SW480 (cell line): ENCODE data around the gene HABP4.

Source experiments
- DNase-seq: peaks from one replicate; pipeline ENCODE4 v3.0.0-alpha.2; 2016; ENCODE audit warnings: low spot score

The HABP4 gene

DNA sequence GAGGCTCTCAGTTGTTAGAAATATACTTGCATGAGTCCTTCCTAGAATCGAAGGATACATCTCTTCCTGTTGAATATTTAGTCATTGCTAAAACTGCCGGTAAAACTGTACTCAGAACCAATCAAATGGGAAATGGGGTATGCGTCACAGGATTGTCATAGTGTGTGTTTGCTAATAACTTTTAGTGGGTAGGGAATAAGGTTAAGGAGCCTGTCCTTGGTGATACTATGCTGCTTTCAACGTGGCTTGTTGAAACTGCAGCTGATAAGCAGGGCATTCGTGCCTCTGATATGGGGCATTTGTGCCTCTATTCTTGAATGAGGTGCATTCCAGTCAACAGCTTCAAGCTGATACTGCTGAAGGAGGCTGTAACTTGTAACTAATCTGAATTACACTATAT, 26.6 kb downstream of the HABP4 start:
- no peak for DNase-seq

DNA sequence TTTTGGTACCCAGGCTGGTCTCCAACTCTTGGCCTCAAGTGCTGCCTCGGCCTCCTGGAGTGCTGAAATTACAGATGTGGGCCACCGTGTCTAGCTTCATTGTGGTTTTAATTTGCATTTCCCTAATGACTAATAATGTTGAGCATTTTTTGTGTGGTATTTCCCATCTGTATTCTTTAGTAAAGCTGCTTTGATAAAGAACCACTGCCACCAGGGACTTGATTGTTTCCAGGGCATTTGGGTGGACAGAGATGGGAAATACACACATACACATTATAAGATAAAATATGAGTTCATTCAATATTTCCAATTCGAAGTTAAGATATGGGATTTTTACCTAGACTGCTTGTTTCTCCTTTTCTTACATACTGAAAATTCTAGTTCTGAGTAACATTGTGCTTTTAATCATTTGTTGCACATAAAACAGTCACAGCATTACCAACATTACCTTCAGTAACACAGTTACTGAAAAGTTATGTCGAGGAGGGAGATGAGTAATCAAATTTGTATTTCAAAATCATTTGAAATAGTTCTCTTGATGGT, 28.9 kb downstream of the HABP4 start:
- DNase-seq, result no peak

GRCh38 chr9:96480736-96481135, 30.8 kb downstream of the HABP4 start:
- DNase-seq, result no peak

DNA sequence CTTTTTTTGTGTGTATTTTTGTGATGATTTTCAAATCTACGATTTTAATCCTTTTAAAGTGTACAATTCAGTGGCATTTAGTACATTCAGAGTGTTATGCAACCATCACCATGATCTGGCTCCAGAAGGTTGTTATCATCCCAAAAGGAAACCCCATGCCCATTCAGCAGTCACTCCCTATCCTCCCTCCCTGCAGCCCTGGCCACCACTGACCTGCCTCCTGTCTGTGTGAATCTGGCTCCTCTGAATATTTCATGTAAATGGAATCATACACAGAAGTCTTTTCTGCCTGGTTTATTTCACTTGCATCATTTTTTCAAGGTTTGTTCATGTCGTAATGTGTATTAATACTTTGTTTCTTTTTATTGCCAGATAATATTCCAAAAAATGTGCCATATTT, 32.5 kb downstream of the HABP4 start:
- DNase-seq, result no peak

DNA sequence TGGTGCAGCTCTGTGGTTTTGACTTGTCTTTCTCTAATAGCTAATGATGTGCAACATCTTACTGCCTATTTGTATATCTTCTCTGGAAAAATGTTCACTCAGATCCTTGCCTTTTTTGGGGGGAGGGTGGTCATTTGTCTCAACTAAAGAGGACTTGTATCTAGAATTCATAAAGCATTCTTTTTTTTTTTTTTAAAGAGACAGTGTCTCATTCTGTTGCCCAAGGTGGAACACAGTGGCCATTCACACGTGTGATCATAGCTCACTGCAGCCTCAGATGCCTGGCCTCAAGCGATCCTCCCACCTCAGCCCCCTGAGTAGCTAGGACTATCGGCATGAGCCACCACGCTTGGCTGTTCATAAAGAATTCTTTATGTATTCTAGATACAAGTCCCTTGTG, 33.2 kb downstream of the HABP4 start:
- DNase-seq, result no peak

GRCh38 chr9:96483733-96484390, 33.9 kb downstream of the HABP4 start:
- no peak for DNase-seq

DNA sequence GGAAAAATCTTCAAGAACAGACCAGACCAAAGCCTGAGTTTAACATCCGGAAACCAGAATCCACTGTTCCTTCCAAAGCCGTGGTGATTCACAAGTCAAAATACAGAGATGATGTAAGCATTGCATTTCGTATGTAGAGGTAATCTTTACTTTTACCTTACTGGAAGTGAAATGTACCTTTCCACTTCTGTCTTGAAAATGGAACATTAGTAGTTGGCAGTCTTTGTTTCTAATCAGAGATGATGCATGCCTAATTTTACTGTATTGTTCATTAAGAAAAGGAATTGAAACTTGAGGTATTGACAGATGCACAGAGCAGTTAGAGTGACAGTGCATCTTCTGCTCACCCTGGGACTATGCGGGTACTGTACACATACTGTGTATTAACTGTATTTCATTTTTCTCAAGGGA, 34.6 kb downstream of the HABP4 start:
- no peak for DNase-seq

DNA sequence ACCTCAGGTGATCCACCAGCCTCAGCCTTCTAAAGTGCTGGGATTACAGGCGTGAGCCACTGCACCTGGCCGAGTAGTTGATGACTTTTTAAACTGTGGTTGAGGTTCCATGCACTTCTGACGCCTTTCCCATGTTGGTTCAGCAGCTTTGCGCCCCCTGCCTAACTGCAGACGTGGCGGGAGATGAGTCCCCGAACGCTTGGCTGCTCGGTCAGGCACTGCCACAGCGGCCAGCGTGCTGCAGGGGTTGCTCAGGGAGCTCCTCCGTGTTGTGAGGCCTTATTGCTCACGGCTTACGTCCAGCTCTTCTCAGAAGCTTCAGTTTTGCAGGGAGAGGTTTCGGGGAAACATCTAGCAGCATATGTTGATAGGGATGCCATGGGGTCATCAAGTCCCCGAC, 35.3 kb downstream of the HABP4 start:
- DNase-seq, result no peak

- no peak for DNase-seq
Measured at GRCh38 chr9:96486386-96487028, 36.5 kb downstream of the HABP4 start.

GRCh38 chr9:96487029-96487396, 37.0 kb downstream of the HABP4 start:
- no peak for DNase-seq

- DNase-seq, result no peak
Measured at GRCh38 chr9:96487949-96488348, 38.0 kb downstream of the HABP4 start.

- no peak for DNase-seq
Measured at GRCh38 chr9:96489482-96489979, 39.6 kb downstream of the HABP4 start.

- DNase-seq, result no peak
Measured at GRCh38 chr9:96490534-96491078, 40.6 kb downstream of the HABP4 start.

DNA sequence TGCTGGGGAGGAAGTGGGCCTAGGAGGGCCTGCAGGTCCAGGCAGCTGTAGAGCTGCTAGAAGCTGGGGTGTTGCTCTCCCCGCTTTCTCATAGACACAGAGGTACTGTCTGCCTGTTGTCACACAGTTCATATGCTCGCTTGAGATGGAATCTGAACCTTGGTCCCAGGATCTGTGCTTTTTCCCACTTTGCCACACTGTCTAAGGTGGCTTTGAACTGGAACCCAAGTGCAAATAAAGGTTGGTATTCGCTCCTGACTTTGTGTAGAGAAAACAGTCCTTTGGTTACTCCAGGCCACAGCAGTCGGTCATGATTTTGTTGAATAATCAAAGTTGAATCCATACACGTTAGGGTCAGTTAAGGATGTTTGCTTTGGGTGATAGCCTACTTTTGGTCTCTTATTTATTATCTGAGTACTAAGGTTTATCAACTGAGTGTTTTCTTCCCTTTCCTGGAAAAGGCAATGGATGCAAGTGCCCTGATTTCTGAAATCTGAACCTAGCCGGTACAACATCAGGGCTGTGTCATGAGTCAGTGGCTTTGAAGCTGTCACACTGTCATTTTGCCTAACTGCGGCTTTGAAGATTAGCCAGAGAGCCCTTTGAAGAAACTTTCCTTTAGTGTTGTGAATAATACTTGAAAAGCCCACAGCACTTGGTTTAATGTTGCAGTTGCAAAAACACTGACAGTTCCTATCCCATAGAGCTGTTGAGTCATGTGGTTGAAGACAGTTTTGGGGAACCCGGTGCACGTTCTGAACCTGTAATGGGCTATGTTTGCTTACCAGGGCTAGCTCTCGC, 41.3 kb downstream of the HABP4 start:
- DNase-seq, result peak; percentile 92

GRCh38 chr9:96491880-96492525, 42.0 kb downstream of the HABP4 start:
- no peak for DNase-seq

- no peak for DNase-seq
Measured at GRCh38 chr9:96492993-96493531, 43.1 kb downstream of the HABP4 start.

DNA sequence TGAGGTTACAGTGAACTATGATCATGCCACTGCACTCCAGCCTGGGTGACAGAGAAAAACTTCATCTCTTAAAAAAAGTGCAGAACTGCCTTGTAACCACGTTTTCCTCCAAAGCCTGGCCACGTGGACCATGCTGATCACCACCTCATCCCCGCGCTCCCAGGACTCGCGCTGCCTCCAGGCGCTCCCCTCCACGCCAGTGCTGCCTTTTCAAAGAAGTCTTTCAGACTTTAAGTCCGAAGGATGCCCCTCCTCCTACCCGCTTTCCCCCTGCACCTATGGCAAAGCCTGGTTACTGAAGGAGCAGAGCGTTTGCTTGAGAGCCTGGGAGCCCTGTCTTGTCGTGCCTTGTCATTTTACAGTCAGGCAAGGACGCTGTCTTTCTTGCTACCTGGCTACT, 43.8 kb downstream of the HABP4 start:
- no peak for DNase-seq

GRCh38 chr9:96494215-96494800, 44.3 kb downstream of the HABP4 start:
- no peak for DNase-seq

DNA sequence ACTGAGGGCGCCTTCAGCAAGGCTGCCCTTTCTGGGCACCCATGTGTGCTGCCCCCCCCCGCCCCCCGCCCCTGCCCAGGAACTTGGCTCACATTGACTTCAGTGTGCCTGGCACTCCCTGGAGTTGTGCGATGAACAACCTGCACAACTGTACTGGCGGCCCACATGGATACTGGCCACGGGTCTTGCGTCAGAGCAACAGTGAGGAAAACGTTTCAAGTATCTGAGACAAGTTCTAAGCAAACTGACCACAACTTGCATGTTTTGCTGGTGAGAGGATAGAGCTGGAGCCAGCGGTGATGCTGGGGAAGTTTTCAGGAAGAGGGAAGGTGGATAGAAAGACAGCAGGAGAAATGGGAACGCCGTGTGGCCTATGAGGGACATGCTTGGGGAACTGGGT, 45.4 kb downstream of the HABP4 start:
- no peak for DNase-seq

DNA sequence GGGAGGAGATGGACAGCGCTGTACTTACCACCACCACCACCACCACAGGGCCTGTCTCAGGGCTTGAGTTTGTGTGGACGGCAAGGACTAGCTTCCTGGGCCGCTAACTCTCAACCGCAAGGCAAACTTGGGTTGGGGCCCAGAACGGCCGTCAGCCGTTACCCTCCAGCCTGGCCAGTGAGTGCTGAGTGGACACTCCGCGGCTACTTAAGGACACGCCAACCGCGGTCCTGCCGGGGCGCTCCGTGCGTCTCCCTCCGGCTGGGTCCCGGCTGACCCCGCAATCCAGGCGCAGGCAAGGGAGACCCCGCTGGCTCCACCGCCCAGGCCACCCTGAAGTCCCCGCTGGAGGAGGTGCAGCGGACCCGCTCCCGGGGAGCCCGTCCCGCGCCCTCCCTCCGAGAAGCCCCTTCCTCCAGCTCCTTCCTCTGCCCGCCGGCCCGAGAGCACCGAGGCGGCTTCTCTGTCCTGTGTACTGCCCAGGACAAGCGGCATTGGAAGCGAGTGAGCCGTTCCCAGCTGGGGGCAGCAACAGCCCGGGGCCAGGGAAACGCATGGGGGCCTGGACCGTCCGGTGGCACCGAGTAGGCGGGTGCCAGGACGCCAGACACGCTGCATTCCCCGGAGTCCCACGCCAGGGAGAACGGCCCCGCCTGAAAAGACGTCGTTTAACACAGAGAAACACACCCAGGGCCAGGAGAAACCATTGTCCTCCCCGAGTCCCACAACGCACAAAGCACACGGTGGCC, 46.6 kb downstream of the HABP4 start:
- DNase-seq, result no peak

DNA sequence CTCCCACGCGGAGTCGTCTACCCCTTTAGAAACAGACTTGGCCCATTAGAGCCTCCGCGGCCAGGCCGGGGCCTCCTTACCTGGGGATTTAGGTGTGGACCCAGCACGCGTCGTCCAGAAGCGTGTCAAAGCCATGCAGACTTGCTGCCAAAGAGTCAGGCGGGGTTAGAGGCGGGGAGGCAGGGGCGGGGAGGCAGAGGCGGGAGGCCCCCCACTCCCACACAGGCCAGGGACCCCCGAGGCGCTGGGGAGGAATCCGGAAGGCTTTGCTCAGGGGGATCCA, 47.1 kb downstream of the HABP4 start:
- no peak for DNase-seq
